ENCODE results near the gene SNRNP40. TPM values are rescaled to one million over a fixed set of nuclear protein-coding genes. Genes with fewer than 3 reads are reported as not detected.

Gene SNRNP40
- 53.1 and 54.3 TPM in 2 replicates for polyA plus RNA-seq (2011; rRNA removed)
- polyA minus RNA-seq (2011; rRNA and poly(A)+ RNA removed) = 72.5 and 83.4 TPM in 2 replicates

DNA sequence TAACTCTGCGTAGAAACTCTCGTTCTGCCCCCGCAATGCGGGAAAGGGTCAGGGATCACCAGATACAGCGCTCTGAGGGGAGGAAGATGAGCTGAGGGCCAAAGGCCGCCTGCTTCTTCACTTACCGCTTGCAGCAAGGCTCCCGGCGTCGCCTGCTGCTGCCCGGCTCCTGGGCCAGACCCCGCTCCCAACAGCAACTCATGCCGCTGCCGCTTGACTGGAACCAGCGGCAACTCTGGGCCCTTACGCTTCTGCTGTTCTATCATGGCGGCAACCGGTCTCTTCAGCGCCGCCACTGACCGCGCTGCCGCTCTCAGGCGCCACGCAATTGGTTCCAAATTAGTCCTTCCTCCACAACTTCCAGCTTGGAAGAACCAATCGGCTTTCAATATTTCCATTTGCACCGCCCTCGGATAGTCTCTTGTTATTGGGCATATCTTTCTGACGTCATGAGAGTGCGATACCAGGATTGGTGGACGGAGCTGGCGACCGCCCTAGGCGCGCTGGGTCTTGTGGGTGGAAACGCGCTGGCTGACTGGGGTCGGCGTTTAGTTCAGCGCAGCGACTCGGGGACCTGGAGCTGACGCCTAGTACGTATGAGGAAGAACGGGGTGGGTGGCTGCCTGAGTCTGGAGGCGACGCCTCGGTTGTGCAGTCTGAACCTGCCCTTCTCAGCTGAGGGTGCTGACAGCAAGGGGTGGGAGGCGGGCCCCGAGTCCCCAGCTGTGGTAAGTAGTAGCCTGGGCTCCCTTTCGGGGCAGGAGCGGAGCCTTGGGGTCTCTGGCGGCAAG lies at the start of gene SNRNP40, which contains the start of gene ZCCHC17:
SNRNP40 (minus strand) TSS at position 303 of the 791 bp plus-strand sequence; CDS start at position 266, 37 bp downstream.
ZCCHC17 (plus strand) TSS at position 547 of the 791 bp plus-strand sequence. CDS start 13,067 bp downstream, outside the sequence.
- no peaks in the 10 kb centered on the region for H3K27me3 ChIP-seq (ENCODE audit: control insufficient read depth, insufficient read depth, low read length)
- peak within 1 kb of the TSS; percentile 97 for H3K4me3 ChIP-seq (ENCODE audit: low read depth, low read length)
- TF ChIP-seq, protein P1, sequence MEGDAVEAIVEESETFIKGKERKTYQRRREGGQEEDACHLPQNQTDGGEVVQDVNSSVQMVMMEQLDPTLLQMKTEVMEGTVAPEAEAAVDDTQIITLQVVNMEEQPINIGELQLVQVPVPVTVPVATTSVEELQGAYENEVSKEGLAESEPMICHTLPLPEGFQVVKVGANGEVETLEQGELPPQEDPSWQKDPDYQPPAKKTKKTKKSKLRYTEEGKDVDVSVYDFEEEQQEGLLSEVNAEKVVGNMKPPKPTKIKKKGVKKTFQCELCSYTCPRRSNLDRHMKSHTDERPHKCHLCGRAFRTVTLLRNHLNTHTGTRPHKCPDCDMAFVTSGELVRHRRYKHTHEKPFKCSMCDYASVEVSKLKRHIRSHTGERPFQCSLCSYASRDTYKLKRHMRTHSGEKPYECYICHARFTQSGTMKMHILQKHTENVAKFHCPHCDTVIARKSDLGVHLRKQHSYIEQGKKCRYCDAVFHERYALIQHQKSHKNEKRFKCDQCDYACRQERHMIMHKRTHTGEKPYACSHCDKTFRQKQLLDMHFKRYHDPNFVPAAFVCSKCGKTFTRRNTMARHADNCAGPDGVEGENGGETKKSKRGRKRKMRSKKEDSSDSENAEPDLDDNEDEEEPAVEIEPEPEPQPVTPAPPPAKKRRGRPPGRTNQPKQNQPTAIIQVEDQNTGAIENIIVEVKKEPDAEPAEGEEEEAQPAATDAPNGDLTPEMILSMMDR (IDR thresholded peaks at IDR 0.05; ENCODE audit: low read depth, low read length) = no peak
- ChIA-PET CTCF (interaction anchor here (1.0 to 2.5 kb wide), 5 partner anchors 10 to 125 kb away, joined by 3 to 13 read pairs (median 4); no protein-coding TSS in a partner anchor), POLR2A (interaction anchor here (0.6 to 2.4 kb wide), 9 partner anchors 9 to 253 kb away, joined by 3 to 22 read pairs (median 3); no protein-coding TSS in a partner anchor)
- H3K9me3 ChIP-seq (ENCODE audit: control insufficient read depth, insufficient read depth, low read length) = no peaks in the 10 kb centered on the region
- peak within 1 kb of the TSS; percentile 86 for H3K27ac ChIP-seq (ENCODE audit: low read depth, low read length)
- DNase-seq (ENCODE audit: low read depth, low spot score) = peak; percentile 95

- Histone ChIP-seq H3K27me3 (ENCODE audit: control insufficient read depth, insufficient read depth, low read length) (no peaks in the 10 kb centered on the region), H3K4me3 (ENCODE audit: low read depth, low read length) (no peak overlapping the region), H3K27ac (ENCODE audit: low read depth, low read length) (no peak overlapping the region), H3K9me3 (ENCODE audit: control insufficient read depth, insufficient read depth, low read length) (no peaks in the 10 kb centered on the region)
- no peak for DNase-seq (ENCODE audit: low read depth, low spot score)
- CTCF ChIA-PET = interaction anchor here (1.3 to 3.0 kb wide), 2 partner anchors 10 to 161 kb away, joined by 3 to 10 read pairs; no protein-coding TSS in a partner anchor
- TF ChIP-seq, protein P1 (IDR thresholded peaks at IDR 0.05; ENCODE audit: low read depth, low read length) = no peak
- POLR2A ChIA-PET = interaction anchor here (0.6 kb wide), 1 partner anchor 28 kb away, joined by 4 read pairs; no protein-coding TSS in a partner anchor
These were observed 49.0 kb upstream of the SNRNP40 start for GRCh38 chr1:31345635-31346034.

DNA sequence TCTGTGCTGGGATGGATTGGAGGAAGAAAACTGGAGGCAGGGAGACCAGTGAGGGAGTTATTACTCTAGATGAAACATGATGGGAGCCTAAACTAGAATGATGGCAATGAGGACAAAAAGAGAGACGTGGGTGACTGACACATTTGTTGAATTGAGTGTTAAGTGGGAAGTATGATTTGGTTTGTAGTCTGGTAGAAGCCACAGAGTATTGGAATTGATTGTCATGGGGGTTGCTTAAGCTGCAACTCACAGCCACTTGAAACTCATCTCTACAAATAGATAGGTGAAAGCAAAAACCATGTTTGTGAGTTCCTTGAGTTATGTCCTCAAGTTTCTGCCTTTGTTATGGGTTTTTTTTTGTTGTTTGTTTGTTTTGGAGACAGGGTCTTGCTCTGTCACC lies 47.9 kb upstream of the SNRNP40 start:
- no peaks in the 10 kb centered on the region for H3K27me3 ChIP-seq (ENCODE audit: control insufficient read depth, insufficient read depth, low read length)
- H3K27ac ChIP-seq (ENCODE audit: low read depth, low read length) = no peak overlapping the region
- CTCF ChIA-PET = interaction anchor here (1.3 kb wide), 1 partner anchor 9 kb away, joined by 3 read pairs; no protein-coding TSS in a partner anchor
- no peak overlapping the region for H3K4me3 ChIP-seq (ENCODE audit: low read depth, low read length)
- POLR2A ChIA-PET = no interaction called here
- no peak for DNase-seq (ENCODE audit: low read depth, low spot score)
- no peaks in the 10 kb centered on the region for H3K9me3 ChIP-seq (ENCODE audit: control insufficient read depth, insufficient read depth, low read length)
- TF ChIP-seq, protein P1 (IDR thresholded peaks at IDR 0.05; ENCODE audit: low read depth, low read length) = no peak

DNA sequence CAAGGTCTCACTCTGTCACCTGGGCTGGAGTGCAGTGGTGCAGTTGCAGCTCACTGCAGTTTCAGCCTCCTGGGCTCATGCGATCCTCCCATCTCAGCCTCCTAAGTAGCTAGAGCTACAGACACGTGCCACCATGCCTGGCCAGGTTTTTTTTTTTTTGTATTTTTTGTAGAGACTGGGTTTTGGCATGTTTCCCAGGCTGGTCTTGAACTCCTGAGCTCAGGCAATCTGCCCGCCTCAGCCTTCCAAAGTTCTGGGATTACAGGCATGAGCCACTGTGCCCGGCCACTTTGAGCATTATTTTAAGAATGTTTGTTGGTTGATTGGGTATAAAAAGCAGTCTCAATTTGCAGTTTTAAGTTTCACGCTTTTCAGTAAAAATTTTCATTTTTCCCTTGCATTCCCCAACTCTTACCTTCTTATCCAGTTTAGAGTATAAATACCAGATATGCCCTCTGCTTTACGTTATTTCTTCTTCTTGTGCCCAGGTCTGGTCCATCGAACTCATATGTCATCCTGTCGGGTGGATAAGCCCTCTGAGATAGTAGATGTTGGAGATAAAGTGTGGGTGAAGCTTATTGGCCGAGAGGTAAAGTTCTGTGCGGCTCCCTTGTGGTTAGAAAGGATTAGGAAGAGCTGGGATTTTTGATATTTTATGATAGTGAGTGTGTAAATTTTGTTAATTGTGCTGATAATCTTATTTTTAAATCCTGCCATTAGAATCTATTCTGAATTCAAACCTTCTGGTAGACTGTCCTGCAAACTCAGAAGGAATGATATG lies 40.3 kb upstream of the SNRNP40 start:
- H3K4me3 ChIP-seq (ENCODE audit: low read depth, low read length) = no peak overlapping the region
- no peak for DNase-seq (ENCODE audit: low read depth, low spot score)
- CTCF ChIA-PET = interaction anchor here (1.1 to 2.6 kb wide), 3 partner anchors 10 to 153 kb away, joined by 3 to 35 read pairs (median 3); partner anchors contain the start of genes SNRNP40 and ZCCHC17
- H3K27me3 ChIP-seq (ENCODE audit: control insufficient read depth, insufficient read depth, low read length) = no peaks in the 10 kb centered on the region
- no peaks in the 10 kb centered on the region for H3K9me3 ChIP-seq (ENCODE audit: control insufficient read depth, insufficient read depth, low read length)
- H3K27ac ChIP-seq (ENCODE audit: low read depth, low read length) = no peak overlapping the region
- POLR2A ChIA-PET = no interaction called here
- TF ChIP-seq, protein P1 (IDR thresholded peaks at IDR 0.05; ENCODE audit: low read depth, low read length) = no peak

Data from AG04450 (cell line).